Trophoblast cell (in vitro differentiated cells and primary cell): ENCODE data around the gene ZGRF1.

Experiments
- DNase-seq, 2 donors: peaks; one replicate each; pipeline ENCODE4 v3.0.0-alpha.2; 2016
- H2AFZ ChIP-seq: 2 replicates; pipeline ENCODE4 v1.6.1; 2013; ENCODE audit warnings: low read length, moderate library complexity, mild to moderate bottlenecking; ENCODE audit not compliant: insufficient read depth, poor library complexity
- H2AK5ac ChIP-seq: 2 replicates; pipeline ENCODE4 v1.6.1; 2013; ENCODE audit warnings: mild to moderate bottlenecking, low read length
- H2BK120ac ChIP-seq: 2 replicates; pipeline ENCODE4 v1.6.1; 2013; ENCODE audit warnings: low read length, mild to moderate bottlenecking, moderate library complexity; ENCODE audit not compliant: insufficient read depth, poor library complexity
- H2BK12ac ChIP-seq: 2 replicates; pipeline ENCODE4 v1.6.1; 2013; ENCODE audit warnings: mild to moderate bottlenecking, low read length, moderate library complexity
- H2BK5ac ChIP-seq: 2 replicates; pipeline ENCODE4 v1.6.1; 2013; ENCODE audit warnings: low read length, low read depth, moderate library complexity, mild to moderate bottlenecking; ENCODE audit not compliant: poor library complexity
- H3K14ac ChIP-seq: 2 replicates; pipeline ENCODE4 v1.6.1; 2013; ENCODE audit warnings: mild to moderate bottlenecking, low read length
- H3K18ac ChIP-seq: 2 replicates; pipeline ENCODE4 v1.6.1; 2013; ENCODE audit warnings: mild to moderate bottlenecking, low read length
- H3K23ac ChIP-seq: 2 replicates; pipeline ENCODE4 v1.6.1; 2013; ENCODE audit warnings: low read length
- H3K27ac ChIP-seq: 2 replicates; pipeline ENCODE4 v1.5.1; 2013; ENCODE audit warnings: low read depth, mild to moderate bottlenecking, inconsistent platforms, low read length, moderate library complexity
- H3K27me3 ChIP-seq: 2 replicates; pipeline ENCODE4 v1.6.1; 2013; ENCODE audit warnings: inconsistent platforms, mild to moderate bottlenecking, low read length, moderate library complexity; ENCODE audit not compliant: insufficient read depth
- H3K36me3 ChIP-seq, 2 experiments: 1 replicate in 1 of 2; 2 replicates in 1 of 2; pipeline ENCODE4 v1.6.1; 2013; ENCODE audit warnings: low read length in 2 of 2, mild to moderate bottlenecking in 2 of 2, moderate library complexity in 1 of 2; ENCODE audit not compliant: insufficient read depth in 2 of 2, control insufficient read depth in 1 of 2
- H3K4ac ChIP-seq: 2 replicates; pipeline ENCODE4 v1.6.1; 2013; ENCODE audit warnings: low read depth, mild to moderate bottlenecking, low read length, moderate library complexity
- H3K4me1 ChIP-seq, 2 experiments: 1 replicate in 1 of 2; 2 replicates in 1 of 2; pipeline ENCODE4 v1.6.1; 2013; ENCODE audit warnings: low read length in 2 of 2, mild to moderate bottlenecking in 2 of 2, moderate library complexity in 1 of 2; ENCODE audit not compliant: insufficient read depth in 2 of 2, control insufficient read depth in 1 of 2
- H3K4me2 ChIP-seq: 2 replicates; pipeline ENCODE4 v1.6.1; 2013; ENCODE audit warnings: inconsistent platforms, mild to moderate bottlenecking, low read length, moderate library complexity
- H3K4me3 ChIP-seq: 2 replicates; pipeline ENCODE4 v1.5.1; 2013; ENCODE audit warnings: mild to moderate bottlenecking, low read depth, low read length, inconsistent platforms
- H3K79me1 ChIP-seq: one replicate; pipeline ENCODE4 v1.6.1; 2013; ENCODE audit warnings: low read length
- H3K79me2 ChIP-seq: 2 replicates; pipeline ENCODE4 v1.6.1; 2013; ENCODE audit warnings: low read length, mild to moderate bottlenecking; ENCODE audit not compliant: control insufficient read depth, insufficient read depth, poor library complexity
- H3K9ac ChIP-seq: 2 replicates; pipeline ENCODE4 v1.6.1; 2013; ENCODE audit warnings: mild to moderate bottlenecking, low read length
- H3K9me3 ChIP-seq: 2 replicates; pipeline ENCODE4 v1.6.1; 2013; ENCODE audit warnings: low read depth, mild to moderate bottlenecking, control low read depth, inconsistent platforms, low read length; ENCODE audit not compliant: insufficient read depth
- H4K12ac ChIP-seq: 2 replicates; pipeline ENCODE4 v1.6.1; 2013; ENCODE audit warnings: low read depth, mild to moderate bottlenecking, low read length, moderate library complexity
- H4K8ac ChIP-seq: 2 replicates; pipeline ENCODE4 v1.6.1; 2013; ENCODE audit warnings: low read depth, mild to moderate bottlenecking, low read length, moderate library complexity
- H4K91ac ChIP-seq: one replicate; pipeline ENCODE4 v1.6.1; 2013; ENCODE audit warnings: low read depth, mild to moderate bottlenecking, low read length, moderate library complexity
- WGBS: extraction: QIAGEN DNeasy Blood & Tissue Kit; methylation state at CpG from one replicate; pipeline ENCODE4 v1.1.7; 2013; ENCODE audit warnings: missing lambda C conversion rate; ENCODE audit not compliant: insufficient read length, insufficient coverage; ENCODE audit errors: extremely low coverage; 5-methylcytosine and 5-hydroxymethylcytosine counted together

Gene ZGRF1

DNA sequence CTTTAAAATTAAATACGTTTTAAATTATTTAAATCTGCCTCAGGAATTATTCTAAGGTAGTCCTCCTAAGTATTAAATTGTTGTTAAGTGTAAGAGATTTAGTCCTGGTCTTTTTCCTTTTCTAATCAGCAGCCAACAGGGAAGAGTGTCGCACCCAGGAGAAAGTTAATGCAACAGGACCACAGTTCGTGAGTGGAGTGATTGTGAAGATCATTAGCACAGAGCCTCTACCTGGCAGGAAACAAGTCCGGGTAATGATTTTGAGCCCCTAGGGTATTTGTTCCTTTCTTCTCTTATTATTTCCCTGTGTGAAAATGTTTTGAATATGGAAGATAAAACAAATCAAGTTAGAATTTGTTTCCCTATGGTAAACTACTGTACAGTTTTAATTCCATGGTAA lies 13.6 kb upstream of the ZGRF1 start:
- Histone ChIP-seq H4K12ac (no peak overlapping the region), H3K36me3 (peaks cover 10 to 16% of the 10 kb centered on the region in 2 experiments), H3K23ac (no peak overlapping the region), H3K4ac (no peak overlapping the region), H3K27ac (no peak overlapping the region), H2AK5ac (no peak overlapping the region), H3K79me1 (no peaks in the 10 kb centered on the region), H2BK120ac (no peak overlapping the region), H2AFZ (no peak overlapping the region), H3K4me2 (no peak overlapping the region), H3K9me3 (no peaks in the 10 kb centered on the region), H2BK5ac (no peak overlapping the region), H3K9ac (no peak overlapping the region), H4K91ac (no peak overlapping the region), H3K79me2 (no peaks in the 10 kb centered on the region), H2BK12ac (no peak overlapping the region), H3K27me3 (no peaks in the 10 kb centered on the region), H3K18ac (no peak overlapping the region), H3K4me1 (no peaks in the 10 kb centered on the region), H4K8ac (no peak overlapping the region), H3K4me3 (no peak overlapping the region), H3K14ac (no peak overlapping the region)
- no CpG with 5 or more reads among the region's 4 CpGs for WGBS
- DNase-seq, result no peak

DNA sequence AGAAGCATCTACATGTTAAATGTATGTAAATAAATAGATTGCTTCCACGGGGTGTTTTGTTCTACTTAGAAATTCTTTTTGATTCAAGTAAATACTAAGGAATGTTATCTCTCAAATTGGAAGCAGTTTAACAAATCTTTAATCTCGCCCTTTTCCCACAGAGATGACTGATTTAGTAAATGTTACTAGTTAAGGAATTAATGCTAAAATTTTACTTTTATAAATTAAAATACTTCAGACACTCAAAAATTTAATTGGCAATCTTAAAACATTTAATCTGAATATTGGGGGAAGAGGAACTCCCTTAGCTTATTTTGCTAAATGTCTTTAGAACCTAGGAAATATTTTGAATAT lies 12.3 kb upstream of the ZGRF1 start:
- Histone ChIP-seq H3K27me3 (no peaks in the 10 kb centered on the region), H3K4me2 (no peak overlapping the region), H4K12ac (no peak overlapping the region), H3K36me3 (peaks cover 10 to 17% of the 10 kb centered on the region in 2 experiments), H3K79me2 (no peaks in the 10 kb centered on the region), H3K27ac (no peak overlapping the region), H3K4me1 (no peaks in the 10 kb centered on the region), H3K4me3 (no peak overlapping the region), H2AFZ (no peak overlapping the region), H3K23ac (no peak overlapping the region), H3K4ac (no peak overlapping the region), H3K14ac (no peak overlapping the region), H3K18ac (no peak overlapping the region), H4K8ac (no peak overlapping the region), H3K9me3 (no peaks in the 10 kb centered on the region), H4K91ac (no peak overlapping the region), H2BK12ac (no peak overlapping the region), H2BK120ac (no peak overlapping the region), H3K79me1 (no peaks in the 10 kb centered on the region), H2BK5ac (no peak overlapping the region), H2AK5ac (no peak overlapping the region), H3K9ac (no peak overlapping the region)
- WGBS, result no CpG with 5 or more reads among the region's 2 CpGs
- no peak for DNase-seq

- H3K79me2 ChIP-seq, result no peaks in the 10 kb centered on the region
- H2AK5ac ChIP-seq, result no peak overlapping the region
- no peak overlapping the region for H2BK120ac ChIP-seq
- H3K36me3 ChIP-seq, result peaks cover 7 to 14% of the 10 kb centered on the region in 2 experiments
- H2AFZ ChIP-seq, result no peak overlapping the region
- H3K4ac ChIP-seq, result no peak overlapping the region
- no peak overlapping the region for H3K27ac ChIP-seq
- H3K4me1 ChIP-seq, result no peaks in the 10 kb centered on the region
- no peak overlapping the region for H3K18ac ChIP-seq
- WGBS, result no CpG with 5 or more reads among the region's 3 CpGs
- H2BK5ac ChIP-seq, result no peak overlapping the region
- no peak overlapping the region for H3K4me3 ChIP-seq
- no peak overlapping the region for H4K12ac ChIP-seq
- H2BK12ac ChIP-seq, result no peak overlapping the region
- H3K79me1 ChIP-seq, result no peaks in the 10 kb centered on the region
- H3K27me3 ChIP-seq, result no peaks in the 10 kb centered on the region
- H4K8ac ChIP-seq, result no peak overlapping the region
- H4K91ac ChIP-seq, result no peak overlapping the region
- no peak overlapping the region for H3K23ac ChIP-seq
- DNase-seq, result no peak
- H3K9ac ChIP-seq, result no peak overlapping the region
- no peak overlapping the region for H3K14ac ChIP-seq
- H3K4me2 ChIP-seq, result no peak overlapping the region
- no peaks in the 10 kb centered on the region for H3K9me3 ChIP-seq
Observed at GRCh38 chr4:112648263-112649054, 11.8 kb upstream of the ZGRF1 start.

DNA sequence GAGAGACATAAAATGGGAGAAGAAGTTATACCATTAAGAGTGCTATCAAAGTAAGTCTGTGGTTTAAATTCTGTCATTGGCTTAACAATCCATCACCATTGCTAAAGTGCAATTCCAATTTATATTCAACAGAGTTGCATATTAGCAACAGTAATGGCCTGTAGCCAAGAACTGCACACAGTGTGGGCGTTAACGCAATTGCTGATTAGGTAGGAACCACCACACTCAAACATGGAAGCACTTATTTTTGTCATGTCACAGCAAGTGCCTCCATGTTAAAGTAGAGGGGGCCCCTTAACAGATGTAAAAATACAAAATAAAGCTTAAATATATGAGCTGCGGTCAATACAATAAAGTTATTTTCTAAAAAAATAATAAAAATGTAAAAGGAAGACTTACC lies 11.1 kb upstream of the ZGRF1 start:
- Histone ChIP-seq H3K18ac (no peak overlapping the region), H3K9me3 (no peaks in the 10 kb centered on the region), H3K79me1 (no peaks in the 10 kb centered on the region), H2AFZ (no peak overlapping the region), H4K8ac (no peak overlapping the region), H3K79me2 (no peaks in the 10 kb centered on the region), H2BK12ac (no peak overlapping the region), H4K12ac (no peak overlapping the region), H3K23ac (no peak overlapping the region), H3K4me2 (no peak overlapping the region), H4K91ac (no peak overlapping the region), H2BK5ac (no peak overlapping the region), H3K9ac (no peak overlapping the region), H2BK120ac (no peak overlapping the region), H2AK5ac (no peak overlapping the region), H3K27ac (no peak overlapping the region), H3K14ac (no peak overlapping the region), H3K4me1 (no peaks in the 10 kb centered on the region), H3K36me3 (peaks cover 3 to 12% of the 10 kb centered on the region in 2 experiments), H3K27me3 (no peaks in the 10 kb centered on the region), H3K4ac (no peak overlapping the region), H3K4me3 (no peak overlapping the region)
- no CpG with 5 or more reads among the region's 3 CpGs for WGBS
- DNase-seq, result no peak
